ENCODE data around the gene LHFPL3. TPM values are rescaled to one million over a fixed set of nuclear protein-coding genes. Genes with fewer than 3 reads are reported as not detected.

The LHFPL3 gene
- total and polyA plus RNA-seq, 2 donors (not counting 3 experiments of a cell fraction or from before 2014, with no cell fraction given) = not detected

- ChIA-PET CTCF (no interaction called here), POLR2A (no interaction called here)
- Histone ChIP-seq H3K36me3 (ENCODE audit: control insufficient read depth in 2 of 2, extremely low read depth in 1 of 2, insufficient read depth in 2 of 2, low read length in 2 of 2) (no peaks in the 10 kb centered on the region), H3K79me2 (ENCODE audit: control insufficient read depth, insufficient read depth, low read length) (no peaks in the 10 kb centered on the region), H3K27me3 (ENCODE audit: control insufficient read depth in 2 of 2, insufficient read depth in 2 of 2, low read length in 2 of 2) (no peaks in the 10 kb centered on the region), H3K4me1 (ENCODE audit: control insufficient read depth, extremely low read depth, insufficient read depth, low read length) (no peaks in the 10 kb centered on the region), H2AFZ (ENCODE audit: low read depth, low read length) (no peak overlapping the region), H3K4me3 (replicated peaks in 1 of 3; ENCODE audit: insufficient read depth in 1 of 3, low read depth in 1 of 3, low read length in 3 of 3) (no peak overlapping the region), H3K27ac (ENCODE audit: insufficient read depth, low read depth, low read length) (no peak overlapping the region), H3K4me2 (ENCODE audit: insufficient read depth, low read length) (no peak overlapping the region), H3K9me1 (replicated peaks; ENCODE audit: control insufficient read depth, extremely low read depth, insufficient read depth, low read length) (no peaks in the 10 kb centered on the region), H3K9me3 (replicated peaks; ENCODE audit: control insufficient read depth, insufficient read depth, low read length) (no peaks in the 10 kb centered on the region), H4K20me1 (replicated peaks; ENCODE audit: control insufficient read depth, extremely low read depth, insufficient read depth, low read length) (no peaks in the 10 kb centered on the region), H3K9ac (replicated peaks; ENCODE audit: extremely low read depth, insufficient read depth, low read length) (no peak overlapping the region)
- dilution Hi-C loops (cut with MboI; ENCODE audit: extremely low pct_ligation_motif_present, low sequenced_read_pairs) = no loop called here
- no TSS peak for BruUV-seq (replicated peaks)
- FAIRE-seq (no peak), DNase-seq (ENCODE audit: low read depth, low spot score) (no peak)
- TF ChIP-seq FOS (IDR thresholded peaks at IDR 0.05; ENCODE audit: borderline replicate concordance, insufficient read depth, low read length) (no peak), MYC (IDR thresholded peaks at IDR 0.05; ENCODE audit: low read depth, low read length) (no peak), MAX (IDR thresholded peaks at IDR 0.05; ENCODE audit: insufficient read depth, insufficient read length) (no peak), EZH2 (IDR thresholded peaks at IDR 0.05; ENCODE audit: borderline replicate concordance, low read depth, low read length, severe bottlenecking) (no peak), POLR2A (IDR thresholded peaks at IDR 0.05; ENCODE audit: low read depth, low read length) (no peak), JUN (IDR thresholded peaks at IDR 0.05; ENCODE audit: borderline replicate concordance, insufficient read depth, insufficient read length, low read depth) (no peak), POLR2AphosphoS5 (IDR thresholded peaks at IDR 0.05; ENCODE audit: insufficient read depth, low read depth, low read length) (no peak), GATA2 (IDR thresholded peaks at IDR 0.05; ENCODE audit: insufficient read depth, insufficient read length, low read depth, low read length) (no peak), CTCF (IDR thresholded peaks at IDR 0.05; ENCODE audit: extremely low read depth in 1 of 2, insufficient read depth in 1 of 2, low read depth in 1 of 2, low read length in 2 of 2) (no peak)
- intact Hi-C loops (cut with micrococcal nuclease) = no loop called here
Observed at GRCh38 chr7:104366390-104366789, 38.0 kb downstream of the LHFPL3 start.

Measured in endothelial cell of umbilical vein (primary cell).